ENCODE results near the gene STEAP2. TPM values are rescaled to one million over a fixed set of nuclear protein-coding genes. Genes with fewer than 3 reads are reported as not detected.

The STEAP2 gene
- total and polyA plus RNA-seq, 2 donors (not counting 3 experiments of a cell fraction or from before 2014, with no cell fraction given): 4.2 to 4.6 TPM

DNA sequence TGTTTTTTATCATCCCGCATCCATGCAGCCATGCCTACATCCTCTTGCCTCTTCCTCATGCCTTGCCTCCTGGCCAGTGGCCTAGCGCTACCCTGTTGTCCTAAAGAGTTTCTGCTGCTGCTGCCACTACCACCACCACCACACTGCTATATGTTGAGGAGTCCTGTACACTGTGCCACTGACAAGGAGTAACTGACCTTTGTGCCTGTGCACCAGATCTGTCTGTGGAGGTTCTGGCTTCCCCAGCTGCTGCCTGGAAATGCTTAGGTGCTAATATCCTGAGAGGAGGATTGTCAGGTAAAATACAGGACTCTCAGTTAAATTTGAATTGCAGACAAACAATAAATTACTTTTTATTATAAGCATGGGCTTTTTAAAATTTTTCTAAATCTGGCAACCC is 26.5 kb downstream of the STEAP2 start:
- intact Hi-C loops (cut with micrococcal nuclease): no loop called here
- dilution Hi-C loops (cut with MboI; ENCODE audit: extremely low pct_ligation_motif_present, low sequenced_read_pairs): no loop called here
- H3K4me2 ChIP-seq (ENCODE audit: insufficient read depth, low read length): no peak overlapping the region
- no peak overlapping the region for H3K27ac ChIP-seq (ENCODE audit: insufficient read depth, low read depth, low read length)
- H4K20me1 ChIP-seq (replicated peaks; ENCODE audit: control insufficient read depth, extremely low read depth, insufficient read depth, low read length): no peaks in the 10 kb centered on the region
- no peaks in the 10 kb centered on the region for H3K27me3 ChIP-seq (ENCODE audit: control insufficient read depth in 2 of 2, insufficient read depth in 2 of 2, low read length in 2 of 2)
- ChIA-PET CTCF (interaction anchor here (0.9 kb wide), 1 partner anchor 23 kb away, joined by 3 read pairs; no protein-coding TSS in a partner anchor), POLR2A (no interaction called here)
- no peak overlapping the region for H3K9ac ChIP-seq (replicated peaks; ENCODE audit: extremely low read depth, insufficient read depth, low read length)
- H2AFZ ChIP-seq (ENCODE audit: low read depth, low read length): no peak overlapping the region
- no peak for DNase-seq (ENCODE audit: low read depth, low spot score)
- H3K9me1 ChIP-seq (replicated peaks; ENCODE audit: control insufficient read depth, extremely low read depth, insufficient read depth, low read length): no peaks in the 10 kb centered on the region
- no peaks in the 10 kb centered on the region for H3K79me2 ChIP-seq (ENCODE audit: control insufficient read depth, insufficient read depth, low read length)
- H3K36me3 ChIP-seq (ENCODE audit: control insufficient read depth in 2 of 2, extremely low read depth in 1 of 2, insufficient read depth in 2 of 2, low read length in 2 of 2): no peaks in the 10 kb centered on the region
- BruUV-seq (replicated peaks): no TSS peak
- no peaks in the 10 kb centered on the region for H3K9me3 ChIP-seq (replicated peaks; ENCODE audit: control insufficient read depth, insufficient read depth, low read length)
- H3K4me3 ChIP-seq (replicated peaks in 1 of 3; ENCODE audit: insufficient read depth in 1 of 3, low read depth in 1 of 3, low read length in 3 of 3): no peak overlapping the region
- TF ChIP-seq POLR2AphosphoS5 (IDR thresholded peaks at IDR 0.05; ENCODE audit: insufficient read depth, low read depth, low read length) (no peak), MYC (IDR thresholded peaks at IDR 0.05; ENCODE audit: low read depth, low read length) (no peak)
- H3K4me1 ChIP-seq (ENCODE audit: control insufficient read depth, extremely low read depth, insufficient read depth, low read length): no peaks in the 10 kb centered on the region
- FAIRE-seq: no peak

DNA sequence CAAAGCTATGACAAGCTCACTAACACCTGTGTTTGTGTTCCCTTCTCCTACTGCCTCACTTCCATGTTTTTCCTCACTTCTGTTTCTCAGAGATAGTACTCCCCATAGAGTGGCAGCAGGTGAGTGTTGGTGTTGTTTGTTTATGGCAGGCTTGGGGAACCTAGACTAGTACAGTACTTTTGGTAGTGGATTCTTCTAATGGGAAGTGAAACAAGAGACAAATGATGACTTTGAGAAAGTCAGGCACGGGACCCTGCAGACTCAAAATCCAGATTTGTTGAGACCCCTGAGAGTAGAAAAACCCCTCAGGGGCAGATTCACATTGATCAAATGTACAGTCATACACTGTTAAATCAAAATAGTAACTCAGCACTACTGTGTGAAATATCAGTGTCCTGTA is 27.0 kb downstream of the STEAP2 start:
- intact Hi-C loops (cut with micrococcal nuclease) (no loop called here), dilution Hi-C loops (cut with MboI; ENCODE audit: extremely low pct_ligation_motif_present, low sequenced_read_pairs) (no loop called here)
- CTCF ChIA-PET: interaction anchor here (0.9 kb wide), 1 partner anchor 23 kb away, joined by 3 read pairs; no protein-coding TSS in a partner anchor
- DNase-seq (ENCODE audit: low read depth, low spot score) (no peak), FAIRE-seq (no peak)
- Histone ChIP-seq H3K9me1 (replicated peaks; ENCODE audit: control insufficient read depth, extremely low read depth, insufficient read depth, low read length) (no peaks in the 10 kb centered on the region), H3K79me2 (ENCODE audit: control insufficient read depth, insufficient read depth, low read length) (no peaks in the 10 kb centered on the region), H3K4me1 (ENCODE audit: control insufficient read depth, extremely low read depth, insufficient read depth, low read length) (no peaks in the 10 kb centered on the region), H3K9me3 (replicated peaks; ENCODE audit: control insufficient read depth, insufficient read depth, low read length) (no peaks in the 10 kb centered on the region), H3K36me3 (ENCODE audit: control insufficient read depth in 2 of 2, extremely low read depth in 1 of 2, insufficient read depth in 2 of 2, low read length in 2 of 2) (no peaks in the 10 kb centered on the region), H3K4me3 (replicated peaks in 1 of 3; ENCODE audit: insufficient read depth in 1 of 3, low read depth in 1 of 3, low read length in 3 of 3) (no peak overlapping the region), H3K27me3 (ENCODE audit: control insufficient read depth in 2 of 2, insufficient read depth in 2 of 2, low read length in 2 of 2) (no peaks in the 10 kb centered on the region), H3K27ac (ENCODE audit: insufficient read depth, low read depth, low read length) (no peak overlapping the region), H4K20me1 (replicated peaks; ENCODE audit: control insufficient read depth, extremely low read depth, insufficient read depth, low read length) (no peaks in the 10 kb centered on the region), H2AFZ (ENCODE audit: low read depth, low read length) (no peak overlapping the region), H3K4me2 (ENCODE audit: insufficient read depth, low read length) (no peak overlapping the region), H3K9ac (replicated peaks; ENCODE audit: extremely low read depth, insufficient read depth, low read length) (no peak overlapping the region)
- no TSS peak for BruUV-seq (replicated peaks)
- TF ChIP-seq EZH2 (IDR thresholded peaks at IDR 0.05; ENCODE audit: borderline replicate concordance, low read depth, low read length, severe bottlenecking) (no peak), POLR2AphosphoS5 (IDR thresholded peaks at IDR 0.05; ENCODE audit: insufficient read depth, low read depth, low read length) (no peak), GATA2 (IDR thresholded peaks at IDR 0.05; ENCODE audit: insufficient read depth, insufficient read length, low read depth, low read length) (no peak), FOS (IDR thresholded peaks at IDR 0.05; ENCODE audit: borderline replicate concordance, insufficient read depth, low read length) (no peak), MYC (IDR thresholded peaks at IDR 0.05; ENCODE audit: low read depth, low read length) (no peak), POLR2A (IDR thresholded peaks at IDR 0.05; ENCODE audit: low read depth, low read length) (no peak), JUN (IDR thresholded peaks at IDR 0.05; ENCODE audit: borderline replicate concordance, insufficient read depth, insufficient read length, low read depth) (no peak)
- TF ChIP-seq, protein P1, sequence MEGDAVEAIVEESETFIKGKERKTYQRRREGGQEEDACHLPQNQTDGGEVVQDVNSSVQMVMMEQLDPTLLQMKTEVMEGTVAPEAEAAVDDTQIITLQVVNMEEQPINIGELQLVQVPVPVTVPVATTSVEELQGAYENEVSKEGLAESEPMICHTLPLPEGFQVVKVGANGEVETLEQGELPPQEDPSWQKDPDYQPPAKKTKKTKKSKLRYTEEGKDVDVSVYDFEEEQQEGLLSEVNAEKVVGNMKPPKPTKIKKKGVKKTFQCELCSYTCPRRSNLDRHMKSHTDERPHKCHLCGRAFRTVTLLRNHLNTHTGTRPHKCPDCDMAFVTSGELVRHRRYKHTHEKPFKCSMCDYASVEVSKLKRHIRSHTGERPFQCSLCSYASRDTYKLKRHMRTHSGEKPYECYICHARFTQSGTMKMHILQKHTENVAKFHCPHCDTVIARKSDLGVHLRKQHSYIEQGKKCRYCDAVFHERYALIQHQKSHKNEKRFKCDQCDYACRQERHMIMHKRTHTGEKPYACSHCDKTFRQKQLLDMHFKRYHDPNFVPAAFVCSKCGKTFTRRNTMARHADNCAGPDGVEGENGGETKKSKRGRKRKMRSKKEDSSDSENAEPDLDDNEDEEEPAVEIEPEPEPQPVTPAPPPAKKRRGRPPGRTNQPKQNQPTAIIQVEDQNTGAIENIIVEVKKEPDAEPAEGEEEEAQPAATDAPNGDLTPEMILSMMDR (IDR thresholded peaks at IDR 0.05; ENCODE audit: extremely low read depth in 1 of 2, insufficient read depth in 1 of 2, low read depth in 1 of 2, low read length in 2 of 2): no peak
- TF ChIP-seq, protein P2, sequence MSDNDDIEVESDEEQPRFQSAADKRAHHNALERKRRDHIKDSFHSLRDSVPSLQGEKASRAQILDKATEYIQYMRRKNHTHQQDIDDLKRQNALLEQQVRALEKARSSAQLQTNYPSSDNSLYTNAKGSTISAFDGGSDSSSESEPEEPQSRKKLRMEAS (IDR thresholded peaks at IDR 0.05; ENCODE audit: insufficient read depth, insufficient read length): no peak
- POLR2A ChIA-PET: no interaction called here
